ENCODE data around the gene MEPCE. TPM values are rescaled to one million over a fixed set of nuclear protein-coding genes. Genes with fewer than 3 reads are reported as not detected.
A peak's percentile ranks its signal among the peaks of the same experiment; 100 is the strongest.

The MEPCE gene
- total and polyA plus RNA-seq, 11 donors, result 14.6 to 30.3 (median 21.5) TPM

DNA sequence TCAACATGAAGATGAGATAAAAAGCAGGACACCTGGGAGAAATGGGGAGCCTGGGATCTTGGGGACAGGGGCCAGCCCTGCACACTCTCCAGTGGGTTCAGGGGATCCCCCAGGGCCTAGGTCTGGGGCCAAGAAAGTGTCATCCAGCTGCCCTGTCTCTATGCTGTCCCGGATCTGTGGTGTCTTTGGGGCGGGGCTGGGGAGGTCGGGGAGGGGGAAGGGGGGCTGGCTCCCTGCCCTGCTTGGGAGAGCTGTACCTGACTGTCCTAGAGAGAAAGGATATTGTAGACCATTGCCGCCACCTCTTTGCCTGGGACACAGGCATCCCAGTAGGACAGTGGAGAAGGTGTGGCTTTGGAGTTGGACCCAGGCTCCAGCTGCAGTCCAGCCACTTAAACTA lies 41.4 kb downstream of the MEPCE start:
- Histone ChIP-seq H3K36me3 (peaks cover 0 to 70% (median 44%) of the 10 kb centered on the region in 9 donors), H3K4me1 (peaks cover 3 to 85% (median 56%) of the 10 kb centered on the region in 12 donors), H3K27me3 (no peaks in the 10 kb centered on the region), H3K4me3 (no peak overlapping the region), H3K9me3 (no peaks in the 10 kb centered on the region), H3K27ac (peak overlapping the region in 4 of 12 donors; percentile 1 to 96 (median 58))
- intact Hi-C loops (cut with DNase I), result loop anchor here in 4 of 10 donors (2.0 to 10.0 kb wide), 4 partner anchors 90 to 384 kb away; partner anchors contain the start of genes GIGYF1 (in 2 of the 4) and SLC12A9 (in 1 of the 4)
- ATAC-seq, result no peak
- 34 to 52% (median 45%) methylated on average over 3 to 4 of the region's 4 CpGs for WGBS, 4 donors
- no peak for TF ChIP-seq CTCF (IDR thresholded peaks at IDR 0.05)
- no peak for TF ChIP-seq POLR2A (IDR thresholded peaks at IDR 0.05)
- no peak for DNase-seq

DNA sequence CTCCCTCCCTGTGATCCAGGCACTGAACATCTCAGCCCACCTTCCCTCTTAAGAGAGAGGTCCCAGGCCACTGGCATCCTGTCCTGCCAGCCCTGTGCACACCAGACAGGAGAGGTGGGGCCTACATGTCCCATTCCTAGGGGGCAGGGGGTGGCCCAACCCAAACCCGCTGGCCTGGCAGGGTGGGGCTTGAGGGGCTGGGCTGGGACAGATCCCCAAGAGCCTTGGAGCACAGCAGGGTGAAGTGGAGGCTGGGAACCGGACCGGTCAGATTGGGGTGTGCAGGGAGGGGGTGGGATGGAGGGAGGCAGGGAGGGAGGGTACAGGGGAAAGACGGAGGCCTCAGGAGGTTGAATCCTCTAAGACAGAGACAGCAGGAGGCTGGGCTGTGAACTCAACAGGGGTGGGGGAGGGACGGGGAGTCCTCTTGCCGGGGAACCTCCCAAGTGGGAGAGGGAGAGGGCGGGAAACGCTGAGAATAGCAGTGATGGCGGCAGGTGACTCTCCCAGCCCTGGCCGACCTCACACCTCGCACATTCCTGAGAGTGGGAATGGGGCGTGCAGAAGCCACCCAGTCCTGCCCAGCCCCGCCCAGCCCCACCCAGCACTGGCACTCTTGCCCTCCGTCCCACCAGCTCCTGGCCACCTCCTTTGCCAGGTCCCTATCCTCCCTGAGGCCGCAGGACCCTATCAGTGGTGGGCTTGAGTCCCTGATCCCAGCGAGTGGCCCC lies 42.7 kb downstream of the MEPCE start:
- Histone ChIP-seq H3K4me1 (peaks cover 0 to 85% (median 59%) of the 10 kb centered on the region in 12 donors), H3K27ac (peak overlapping the region in 11 of 12 donors; percentile 54 to 96 (median 74)), H3K36me3 (peaks cover 0 to 60% (median 38%) of the 10 kb centered on the region in 9 donors), H3K9me3 (no peaks in the 10 kb centered on the region), H3K27me3 (no peaks in the 10 kb centered on the region), H3K4me3 (peak overlapping the region in 5 of 12 donors; percentile 8 to 28 (median 18))
- TF ChIP-seq POLR2A (IDR thresholded peaks at IDR 0.05), result no peak
- no peak for TF ChIP-seq CTCF (IDR thresholded peaks at IDR 0.05)
- ATAC-seq (no peak), DNase-seq (no peak)
- 29 to 33% (median 31%) methylated on average over 15 to 16 of the region's 16 CpGs for WGBS, 4 donors
- intact Hi-C loops (cut with DNase I), result loop anchor here in 4 of 10 donors (5.0 to 10.0 kb wide), 3 partner anchors 210 to 383 kb away; partner anchors contain the start of genes GIGYF1 (in 2 of the 4) and SLC12A9 (in 1 of the 4)

- peak in 4 of 5 donors; percentile 58 to 76 (median 67) for DNase-seq
- Histone ChIP-seq H3K36me3 (peaks cover 0 to 54% (median 38%) of the 10 kb centered on the region in 9 donors), H3K27me3 (no peaks in the 10 kb centered on the region), H3K4me1 (peaks cover 0 to 85% (median 60%) of the 10 kb centered on the region in 12 donors), H3K27ac (peak overlapping the region in 11 of 12 donors; percentile 54 to 96 (median 74)), H3K9me3 (no peaks in the 10 kb centered on the region), H3K4me3 (peak overlapping the region in 9 of 12 donors; percentile 6 to 28 (median 16))
- intact Hi-C loops (cut with DNase I), result loop anchor here in 4 of 10 donors (5.0 to 10.0 kb wide), 3 partner anchors 209 to 382 kb away; partner anchors contain the start of genes GIGYF1 (in 2 of the 4) and SLC12A9 (in 1 of the 4)
- ATAC-seq, result peak in 2 of 4 donors; percentile 27 to 33
- WGBS, 4 donors, result 32 to 42% (median 37%) methylated on average over 14 of the region's 14 CpGs
- TF ChIP-seq CTCF (IDR thresholded peaks at IDR 0.05) (no peak), POLR2A (IDR thresholded peaks at IDR 0.05) (no peak)
Measured at GRCh38 chr7:100472854-100473499, 43.3 kb downstream of the MEPCE start.
